GM19468 (cell line): Measurements from ENCODE around the gene F2RL2.

ENCODE experiments used
- ATAC-seq: cut with Tn5 transposase; IDR thresholded peaks from one replicate; pipeline ENCODE4 v1.9.1; 2021; ENCODE audit warnings: mild to moderate bottlenecking, moderate library complexity, moderate number of reproducible peaks; ENCODE audit not compliant: unreplicated experiment; ENCODE audit errors: extremely low read depth

The F2RL2 gene

DNA sequence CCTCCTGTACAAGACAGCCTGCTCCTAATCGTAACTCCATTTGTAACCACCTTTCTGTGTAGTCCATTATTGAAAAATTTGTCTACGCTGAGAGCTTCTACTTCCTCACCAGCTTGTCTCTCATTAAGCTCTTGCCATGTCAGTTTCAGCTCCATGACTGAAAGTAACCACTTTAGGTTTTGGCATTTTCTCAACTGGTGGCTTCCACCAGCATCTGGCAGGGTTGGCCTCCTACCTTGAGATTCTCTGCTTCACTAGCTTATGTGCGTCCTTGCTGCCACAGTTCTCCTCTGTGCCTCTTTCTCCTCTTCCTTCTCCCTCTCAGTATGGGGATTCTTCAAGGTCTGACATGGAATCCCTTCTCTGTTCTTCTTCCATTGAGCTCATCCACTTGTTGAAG is 31.8 kb downstream of the F2RL2 start:
- no peak for ATAC-seq

DNA sequence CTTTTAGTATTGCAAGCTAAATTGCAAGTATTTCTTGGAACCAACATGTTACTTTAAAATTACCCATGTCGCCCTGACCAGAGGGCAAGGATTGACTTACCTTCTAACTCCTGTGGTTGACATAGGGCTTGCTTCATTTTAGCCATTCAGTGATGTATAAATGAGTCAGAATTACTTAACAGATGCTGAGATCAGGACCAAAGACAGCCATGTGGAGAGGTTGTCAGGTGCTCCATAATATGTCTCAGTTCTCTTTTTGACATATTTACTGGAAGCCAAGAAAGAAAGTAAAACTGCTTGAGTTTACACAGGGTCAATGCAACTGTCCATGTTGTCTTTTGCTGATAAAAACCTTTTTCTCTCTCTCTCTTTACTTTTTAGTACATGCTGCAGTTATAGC is 33.2 kb downstream of the F2RL2 start:
- ATAC-seq, result peak; percentile 89

- no peak for ATAC-seq
Observed at GRCh38 chr5:76586531-76586930, 36.7 kb downstream of the F2RL2 start.

- ATAC-seq, result no peak
Observed at GRCh38 chr5:76585783-76586217, 37.4 kb downstream of the F2RL2 start.

- ATAC-seq, result no peak
Observed at GRCh38 chr5:76583163-76584047, 39.8 kb downstream of the F2RL2 start.

DNA sequence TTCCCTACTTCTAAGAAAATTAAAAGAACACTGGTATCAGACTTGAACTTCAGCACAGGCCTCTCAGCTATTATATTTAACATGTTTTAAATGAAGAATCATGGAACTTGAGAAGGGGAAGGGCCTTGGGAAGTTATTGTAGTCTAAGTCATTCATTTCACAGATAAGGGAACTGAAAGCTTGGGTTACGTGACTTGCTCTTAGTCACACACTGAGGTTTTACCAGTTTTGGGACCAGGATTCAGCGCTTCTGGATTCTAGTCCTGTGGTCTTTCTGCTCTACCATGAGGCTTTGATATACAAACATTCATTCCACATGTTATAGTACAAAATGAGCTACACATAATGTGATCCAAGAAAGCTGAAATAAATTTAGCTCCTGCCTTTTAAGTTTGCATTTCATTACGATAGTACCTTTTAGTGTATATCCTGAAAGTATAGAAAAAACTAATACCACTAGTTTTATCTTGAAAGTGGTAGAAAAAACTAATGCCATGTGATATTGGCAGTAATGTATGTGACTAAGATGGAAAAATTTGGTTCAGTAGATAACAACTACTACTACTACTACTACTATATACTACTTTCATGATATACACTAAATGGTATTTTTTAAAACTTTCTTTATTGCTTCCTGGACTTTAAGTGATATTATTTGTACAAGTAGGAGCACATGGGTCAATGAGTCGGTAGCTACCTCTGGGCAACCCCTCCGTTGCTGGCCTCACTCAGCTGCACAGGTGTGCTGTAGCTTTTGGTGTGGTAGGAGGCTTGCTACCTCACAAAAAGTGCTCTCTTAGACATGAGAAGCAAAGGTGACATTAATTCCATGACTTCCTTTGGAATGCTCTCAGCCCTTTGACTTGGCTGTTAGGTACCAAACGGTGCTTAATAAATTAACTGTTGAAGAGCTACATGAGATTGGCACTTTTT is 40.7 kb downstream of the F2RL2 start:
- peak; percentile 74 for ATAC-seq

DNA sequence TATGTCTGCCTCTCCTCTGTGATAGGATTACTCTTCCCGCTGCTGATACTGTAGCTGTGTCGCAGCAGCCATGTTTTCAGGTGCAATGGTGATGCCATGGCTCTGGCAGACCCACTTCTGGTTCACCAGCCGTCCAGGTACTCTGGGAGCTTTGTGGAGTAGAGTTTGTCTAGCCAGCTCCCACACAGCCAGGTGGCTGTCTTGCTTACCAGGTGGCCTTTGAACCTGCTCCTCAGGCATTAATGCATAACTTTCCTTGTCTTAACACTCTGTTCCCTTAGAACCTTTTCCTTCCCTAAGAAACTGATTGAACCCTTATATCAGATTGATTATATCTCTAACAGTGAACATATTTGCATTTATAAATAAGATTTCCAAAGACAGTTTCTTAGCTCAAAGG is 42.2 kb downstream of the F2RL2 start:
- ATAC-seq, result no peak

GRCh38 chr5:76579166-76579937 is 43.9 kb downstream of the F2RL2 start:
- no peak for ATAC-seq

DNA sequence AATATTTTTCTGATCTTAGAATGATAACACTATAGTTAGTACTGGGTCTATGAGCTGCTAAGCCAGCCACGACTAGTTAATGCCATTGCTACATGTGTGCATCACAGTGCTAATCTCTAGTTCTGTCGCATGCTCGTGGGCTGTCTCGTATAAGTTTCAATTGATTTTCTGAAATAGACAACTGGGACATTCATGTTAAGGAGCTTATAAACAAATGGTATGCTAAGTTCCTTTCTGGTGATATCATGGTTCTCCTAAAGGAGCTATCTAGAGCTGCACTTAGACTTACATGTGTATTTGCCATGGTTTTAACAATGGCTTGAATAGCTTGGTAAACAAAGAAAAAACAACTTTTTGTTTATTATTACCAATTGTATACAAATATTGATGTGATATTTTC is 46.2 kb downstream of the F2RL2 start:
- ATAC-seq, result no peak

- no peak for ATAC-seq
Observed at GRCh38 chr5:76576450-76576849, 46.8 kb downstream of the F2RL2 start.

GRCh38 chr5:76571559-76571958 is 51.6 kb downstream of the F2RL2 start:
- ATAC-seq, result no peak

- no peak for ATAC-seq
Observed at GRCh38 chr5:76570153-76570552, 53.0 kb downstream of the F2RL2 start.
